Measurements from ENCODE around the gene TBX3. TPM values are rescaled to one million over a fixed set of nuclear protein-coding genes. Genes with fewer than 3 reads are reported as not detected.

The TBX3 gene
- total and polyA plus RNA-seq, 10 of the 15 experiments (the other 5 are each of a cell fraction or from before 2014, with no cell fraction given): 0.04 to 0.28 (median 0.08) TPM; not detected in 7

- POLR2A ChIA-PET: no interaction called here
- RAD21 ChIA-PET (ENCODE audit: unreplicated experiment): no interaction called here
- ATAC-seq (no peak), FAIRE-seq (no peak), DNase-seq (ENCODE audit: low read depth, low spot score) (no peak)
- Histone ChIP-seq H3K4me1 (ENCODE audit: control insufficient read depth, insufficient read depth, low read length) (no peaks in the 10 kb centered on the region), H3K9ac (ENCODE audit: control insufficient read depth, insufficient read depth, low read length) (no peak overlapping the region), H2AFZ (ENCODE audit: control insufficient read depth, low read depth, low read length) (no peak overlapping the region), H3K9me3 (replicated peaks; ENCODE audit: control insufficient read depth, insufficient read depth, low read length) (no peaks in the 10 kb centered on the region), H3K27ac (ENCODE audit: control insufficient read depth, insufficient read depth) (no peak overlapping the region), H3K79me2 (ENCODE audit: control insufficient read depth, insufficient read depth, low read length) (no peaks in the 10 kb centered on the region), H3K4me2 (ENCODE audit: control insufficient read depth, insufficient read depth) (no peak overlapping the region), H3K36me3 (ENCODE audit: control insufficient read depth in 2 of 2, insufficient read depth in 2 of 2, low read length in 1 of 2) (no peaks in the 10 kb centered on the region), H3K27me3 (replicated peaks in 1 of 2; ENCODE audit: control insufficient read depth in 2 of 2, insufficient read depth in 2 of 2, low read length in 1 of 2) (no peaks in the 10 kb centered on the region), H4K20me1 (ENCODE audit: control insufficient read depth, insufficient read depth) (no peaks in the 10 kb centered on the region), H3K4me3 (no peak overlapping the region)
- CTCF ChIA-PET: interaction anchor here (1.1 to 1.4 kb wide), 3 partner anchors 9 to 15 kb away, joined by 3 to 4 read pairs (median 4); no protein-coding TSS in a partner anchor
- BruUV-seq (replicated peaks): no TSS peak
- SMC1A ChIA-PET (ENCODE audit: uncharacterized antibody, unreplicated experiment): no interaction called here
- no peak for TF ChIP-seq MYC (IDR thresholded peaks at IDR 0.05; ENCODE audit: insufficient read depth, insufficient read length, insufficient replicate concordance, low read length, severe bottlenecking)
- TF ChIP-seq TAF1 (IDR thresholded peaks at IDR 0.05; ENCODE audit: borderline replicate concordance, low read depth, low read length): no peak
- TF ChIP-seq ATF3 (IDR thresholded peaks at IDR 0.05; ENCODE audit: borderline replicate concordance, extremely low read depth, low read depth, low read length): no peak
- no peak for TF ChIP-seq ZNF384 (IDR thresholded peaks at IDR 0.05; ENCODE audit: borderline replicate concordance, low read depth, low read length)
- TF ChIP-seq MTA3 (IDR thresholded peaks at IDR 0.05; ENCODE audit: borderline replicate concordance, low read length): no peak
- no peak for TF ChIP-seq SREBF2 (IDR thresholded peaks at IDR 0.05; ENCODE audit: low read length)
- TF ChIP-seq GABPA (IDR thresholded peaks at IDR 0.05; ENCODE audit: low read depth): no peak
- no peak for TF ChIP-seq CBX3 (IDR thresholded peaks at IDR 0.05; ENCODE audit: borderline replicate concordance, low read depth)
- no peak for TF ChIP-seq NFXL1 (IDR thresholded peaks at IDR 0.05; ENCODE audit: borderline replicate concordance)
- no peak for TF ChIP-seq BCL11A (IDR thresholded peaks at IDR 0.05; ENCODE audit: low read depth, low read length)
- TF ChIP-seq USF2 (IDR thresholded peaks at IDR 0.05; ENCODE audit: borderline replicate concordance, low read depth, low read length): no peak
- TF ChIP-seq RB1 (IDR thresholded peaks at IDR 0.05; ENCODE audit: borderline replicate concordance): no peak
- no peak for TF ChIP-seq TARDBP (IDR thresholded peaks at IDR 0.05; ENCODE audit: borderline replicate concordance)
- in situ Hi-C loops (cut with MboI) (no loop called here), intact Hi-C loops (cut with micrococcal nuclease; ENCODE audit: unreplicated experiment) (no loop called here)
- 17% methylated on average over 6 of the region's 6 CpGs for WGBS (ENCODE audit: insufficient coverage, insufficient replicate concordance, low lambda C conversion rate, missing lambda C conversion rate)
Measured at GRCh38 chr12:114638790-114639435, 45.1 kb downstream of the TBX3 start.
